Right kidney (tissue), 1 donor: ENCODE results near the gene CTSL.
"Not testable (repeated sequence)": the region's sequence is repeated elsewhere in the genome, so short reads cannot be mapped to it uniquely, and the experiment has no call there.

Source experiments
- DNase-seq: peaks from one replicate; pipeline ENCODE4 v3.0.0-alpha.2; 2016

CTSL gene

GRCh38 chr9:87751868-87752267, 25.9 kb downstream of the CTSL start:
- DNase-seq = no peak

DNA sequence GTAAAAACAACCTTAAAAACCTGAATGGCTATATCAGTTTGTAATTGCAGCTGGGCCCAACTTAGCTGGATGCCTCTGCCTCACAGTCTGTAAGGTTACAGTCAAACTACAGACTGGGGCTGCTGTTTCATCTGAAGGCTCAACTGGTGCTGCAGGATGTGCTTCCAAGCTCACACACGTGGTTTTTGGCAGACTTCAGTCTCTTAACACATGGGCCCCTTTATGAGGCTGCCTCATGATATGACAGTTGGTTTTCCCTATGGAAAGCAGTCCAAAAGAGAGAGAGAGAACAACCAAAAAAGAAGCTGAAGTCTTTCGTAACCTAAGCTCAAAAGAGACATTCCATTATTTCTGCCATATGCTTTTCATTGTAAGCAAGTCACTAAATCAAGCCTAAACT, 27.4 kb downstream of the CTSL start:
- no peak for DNase-seq

DNA sequence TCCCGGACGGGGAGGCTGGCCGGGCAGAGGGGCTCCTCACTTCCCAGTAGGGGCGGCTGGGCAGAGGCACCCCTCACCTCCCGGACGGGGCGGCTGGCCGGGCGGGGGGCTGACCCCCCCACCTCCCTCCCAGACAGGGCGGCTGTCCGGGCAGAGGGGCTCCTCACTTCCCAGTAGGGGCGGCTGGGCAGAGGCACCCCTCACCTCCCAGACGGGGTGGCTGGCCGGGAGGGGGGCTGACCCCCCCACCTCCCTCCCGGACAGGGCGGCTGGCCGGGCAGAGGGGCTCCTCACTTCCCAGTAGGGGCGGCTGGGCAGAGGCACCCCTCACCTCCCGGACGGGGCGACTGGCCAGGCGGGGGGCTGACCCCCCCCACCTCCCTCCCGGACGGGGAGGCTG, 32.4 kb downstream of the CTSL start:
- not testable (repeated sequence) for DNase-seq

DNA sequence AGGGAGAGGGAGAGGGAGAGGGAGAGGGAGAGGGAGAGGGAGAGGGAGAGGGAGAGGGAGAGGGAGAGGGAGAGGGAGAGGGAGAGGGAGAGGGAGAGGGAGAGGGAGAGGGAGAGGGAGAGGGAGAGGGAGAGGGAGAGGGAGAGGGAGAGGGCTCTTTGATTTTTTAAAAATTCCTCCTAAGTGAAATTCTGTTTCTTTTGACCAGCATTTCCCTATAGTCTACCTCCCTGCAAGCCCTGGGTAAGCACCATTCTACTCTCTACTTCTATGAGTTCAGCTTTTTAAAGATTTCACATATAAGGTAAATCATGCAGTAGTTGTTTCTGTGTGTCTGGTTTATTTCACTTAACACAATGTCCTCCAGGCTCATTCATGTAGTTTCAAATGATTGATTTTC, 34.1 kb downstream of the CTSL start:
- DNase-seq = not testable (repeated sequence)

GRCh38 chr9:87760529-87760928, 34.6 kb downstream of the CTSL start:
- DNase-seq = no peak

- no peak for DNase-seq
Observed at GRCh38 chr9:87763286-87763685, 37.4 kb downstream of the CTSL start.

- DNase-seq = no peak
Observed at GRCh38 chr9:87765521-87765920, 39.6 kb downstream of the CTSL start.

- no peak for DNase-seq
Observed at GRCh38 chr9:87766697-87767096, 40.8 kb downstream of the CTSL start.

DNA sequence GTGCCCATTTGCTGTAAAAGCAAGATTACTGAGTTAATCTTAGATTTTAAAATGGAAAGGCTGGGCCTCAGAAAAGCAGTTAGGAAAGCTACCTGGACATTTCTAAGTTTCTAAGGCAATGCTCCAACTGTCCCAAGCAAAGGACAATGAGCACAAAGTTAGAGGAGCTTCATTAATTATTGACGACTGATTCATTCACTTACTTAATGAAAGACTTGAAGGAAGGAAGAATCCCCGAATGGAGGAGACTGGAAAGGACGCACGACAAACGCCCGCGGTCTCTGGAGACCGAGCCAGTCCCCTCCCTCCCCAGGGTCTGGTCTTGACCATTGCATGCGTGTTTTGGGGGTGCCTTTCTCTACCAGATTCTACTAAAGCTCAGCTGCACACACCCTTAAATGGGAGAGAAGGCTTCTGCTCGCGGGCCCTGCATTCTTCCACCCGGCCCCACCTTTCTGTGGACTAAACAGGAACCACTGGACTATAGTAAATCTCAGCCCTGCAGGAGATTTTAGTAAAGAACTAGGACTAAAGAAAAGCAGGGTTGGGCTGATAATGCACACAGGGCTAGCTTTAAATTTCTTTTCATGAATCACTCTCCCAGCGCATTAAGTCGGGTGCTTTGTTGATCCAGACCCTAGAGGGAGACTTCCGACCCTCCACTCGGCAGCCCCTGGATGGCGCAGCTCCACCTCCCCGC, 44.8 kb downstream of the CTSL start:
- peak; percentile 14 for DNase-seq

- no peak for DNase-seq
Observed at GRCh38 chr9:87771316-87772006, 45.5 kb downstream of the CTSL start.

- DNase-seq = no peak
Observed at GRCh38 chr9:87776481-87777379, 50.8 kb downstream of the CTSL start.

DNA sequence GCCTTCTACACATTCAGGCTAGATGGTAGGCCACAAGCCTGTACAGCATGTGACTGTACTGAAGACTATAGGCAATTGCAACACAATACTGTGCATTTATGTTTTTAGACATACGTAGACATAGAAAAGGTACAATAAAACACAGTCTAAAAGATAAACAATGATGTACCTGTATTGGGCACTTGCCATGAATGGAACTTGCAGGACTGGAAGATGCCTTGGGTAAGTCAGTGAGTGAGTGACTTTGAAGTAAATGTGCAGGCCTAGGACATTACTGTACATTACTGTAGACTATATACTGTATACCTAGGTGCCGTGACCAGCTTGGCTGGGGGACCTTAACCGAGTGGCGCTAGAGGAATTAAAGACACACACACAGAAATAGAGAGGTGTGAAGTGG, 53.1 kb downstream of the CTSL start:
- DNase-seq = no peak
